ENCODE results near the gene KIF7. TPM values are rescaled to one million over a fixed set of nuclear protein-coding genes. Genes with fewer than 3 reads are reported as not detected.

KIF7 gene
- total and polyA plus RNA-seq, 2 of the 8 experiments (the other 6 are each of a cell fraction or from before 2014, with no cell fraction given), result 4.9 to 14.0 TPM

- H2AK5ac ChIP-seq (ENCODE audit: low read depth, low read length), result no peak overlapping the region
- H3K36me3 ChIP-seq (ENCODE audit: control insufficient read depth in 2 of 4, insufficient read depth in 4 of 4, low read length in 3 of 4), result no peaks in the 10 kb centered on the region
- H4K8ac ChIP-seq (ENCODE audit: extremely low read depth, insufficient read depth, low read length), result no peak overlapping the region
- 87% methylated on average over 12 of the region's 12 CpGs; no CpG with 5 or more reads in 1 of the 2 experiments for WGBS, 2 experiments (ENCODE audit: extremely low coverage in 1 of 2, insufficient coverage in 1 of 2, insufficient read length in 1 of 2, insufficient replicate concordance in 2 of 2, low coverage in 1 of 2, low lambda C conversion rate in 2 of 2, missing lambda C conversion rate in 1 of 2)
- no peak overlapping the region for H3K27ac ChIP-seq (ENCODE audit: low read depth, low read length)
- no peak overlapping the region for H4K5ac ChIP-seq (ENCODE audit: insufficient read length, low read depth, low read length)
- ChIA-PET POLR2A (ENCODE audit: partially characterized antibody) (interaction anchor here (1.1 to 1.5 kb wide), 2 partner anchors 23 to 96 kb away, joined by 3 read pairs; partner anchors contain the start of gene TICRR), CTCF (ENCODE audit: partially characterized antibody) (interaction anchor here (1.0 to 6.6 kb wide), 8 partner anchors 10 to 90 kb away, joined by 3 to 43 read pairs (median 12); partner anchors contain the start of genes PEX11A and WDR93)
- no peak overlapping the region for H3K9ac ChIP-seq (replicated peaks in 1 of 4; ENCODE audit: extremely low read depth in 1 of 4, low read depth in 3 of 4, low read length in 3 of 4)
- FAIRE-seq, result no peak
- no peak overlapping the region for H3K4ac ChIP-seq (replicated peaks; ENCODE audit: insufficient read length, low read depth, low read length)
- no peak overlapping the region for H2BK20ac ChIP-seq (ENCODE audit: low read length)
- no peak overlapping the region for H2BK5ac ChIP-seq (ENCODE audit: low read depth, low read length)
- no peaks in the 10 kb centered on the region for H3K23me2 ChIP-seq (ENCODE audit: low read depth, low read length)
- no peak overlapping the region for H3K4me2 ChIP-seq (ENCODE audit: insufficient read depth in 1 of 2, low read depth in 2 of 2, low read length in 2 of 2)
- no peak overlapping the region for H3K18ac ChIP-seq (ENCODE audit: extremely low read depth, low read length)
- H2BK15ac ChIP-seq (ENCODE audit: low read length), result no peak overlapping the region
- H4K20me1 ChIP-seq (replicated peaks in 1 of 2; ENCODE audit: control insufficient read depth in 1 of 2, insufficient read depth in 2 of 2, low read length in 2 of 2), result no peaks in the 10 kb centered on the region
- H3K9me3 ChIP-seq (ENCODE audit: insufficient read depth in 2 of 2, low read depth in 1 of 2, low read length in 1 of 2), result no peaks in the 10 kb centered on the region
- no peaks in the 10 kb centered on the region for H3K79me1 ChIP-seq (ENCODE audit: low read depth, low read length)
- no peak overlapping the region for H3K4me3 ChIP-seq (ENCODE audit: extremely low read depth in 1 of 4, insufficient read depth in 2 of 4, low read depth in 3 of 4, low read length in 4 of 4)
- no peak overlapping the region for H3K56ac ChIP-seq (replicated peaks; ENCODE audit: insufficient read length, low read depth, low read length)
- H2BK12ac ChIP-seq (ENCODE audit: low read depth, low read length), result peak overlapping the region; percentile 9; the same call in 1 of the 2 replicates
- no peak overlapping the region for H3K14ac ChIP-seq (ENCODE audit: insufficient read length)
- H4K91ac ChIP-seq (replicated peaks; ENCODE audit: insufficient read length, low read length), result no peak overlapping the region
- no peak for DNase-seq (ENCODE audit: low read depth in 1 of 2, low spot score in 2 of 2)
- H3K79me2 ChIP-seq (ENCODE audit: control insufficient read depth in 1 of 2, insufficient read depth in 2 of 2, low read length in 2 of 2), result no peaks in the 10 kb centered on the region
- peaks cover 0 to 8% (median 3%) of the 10 kb centered on the region in 4 experiments; a peak in 6 of 7 replicates for H3K4me1 ChIP-seq (replicated peaks in 1 of 4; ENCODE audit: control insufficient read depth in 3 of 4, insufficient read depth in 4 of 4, low read length in 3 of 4)
- H3K27me3 ChIP-seq (replicated peaks in 1 of 4; ENCODE audit: control insufficient read depth in 3 of 4, extremely low read depth in 1 of 4, insufficient read depth in 3 of 4, low read length in 3 of 4), result peaks cover 0 to 8% (median 2%) of the 10 kb centered on the region in 4 experiments; a peak in 3 of 7 replicates
- H3K23ac ChIP-seq (ENCODE audit: insufficient read length), result no peak overlapping the region
- no peak overlapping the region for H2BK120ac ChIP-seq (replicated peaks; ENCODE audit: low read depth, low read length)
- no peak overlapping the region for H2AFZ ChIP-seq (ENCODE audit: low read length)
- TF ChIP-seq SP2 (IDR thresholded peaks at IDR 0.05; ENCODE audit: low read length) (no peak), SUZ12 (IDR thresholded peaks at IDR 0.05; ENCODE audit: low read length) (no peak), JUN (IDR thresholded peaks at IDR 0.05; ENCODE audit: low read depth, low read length) (no peak), TEAD4 (IDR thresholded peaks at IDR 0.05; ENCODE audit: low read depth, low read length) (no peak), CBX8 (IDR thresholded peaks at IDR 0.05; ENCODE audit: borderline replicate concordance, low read depth, low read length) (no peak), ASH2L (IDR thresholded peaks at IDR 0.05; ENCODE audit: low read length) (no peak), KDM4A (IDR thresholded peaks at IDR 0.05; ENCODE audit: low read depth, low read length, severe bottlenecking) (no peak), POLR2A (IDR thresholded peaks at IDR 0.05; ENCODE audit: control extremely low read depth in 1 of 2, low read depth in 2 of 2, low read length in 2 of 2) (no peak), CREB1 (IDR thresholded peaks at IDR 0.05) (no peak), NANOG (IDR thresholded peaks at IDR 0.05; ENCODE audit: insufficient read depth, low read depth, low read length, poor library complexity, severe bottlenecking) (no peak)
- TF ChIP-seq, protein P1, sequence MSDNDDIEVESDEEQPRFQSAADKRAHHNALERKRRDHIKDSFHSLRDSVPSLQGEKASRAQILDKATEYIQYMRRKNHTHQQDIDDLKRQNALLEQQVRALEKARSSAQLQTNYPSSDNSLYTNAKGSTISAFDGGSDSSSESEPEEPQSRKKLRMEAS (IDR thresholded peaks at IDR 0.05), result no peak
- TF ChIP-seq, protein P2, sequence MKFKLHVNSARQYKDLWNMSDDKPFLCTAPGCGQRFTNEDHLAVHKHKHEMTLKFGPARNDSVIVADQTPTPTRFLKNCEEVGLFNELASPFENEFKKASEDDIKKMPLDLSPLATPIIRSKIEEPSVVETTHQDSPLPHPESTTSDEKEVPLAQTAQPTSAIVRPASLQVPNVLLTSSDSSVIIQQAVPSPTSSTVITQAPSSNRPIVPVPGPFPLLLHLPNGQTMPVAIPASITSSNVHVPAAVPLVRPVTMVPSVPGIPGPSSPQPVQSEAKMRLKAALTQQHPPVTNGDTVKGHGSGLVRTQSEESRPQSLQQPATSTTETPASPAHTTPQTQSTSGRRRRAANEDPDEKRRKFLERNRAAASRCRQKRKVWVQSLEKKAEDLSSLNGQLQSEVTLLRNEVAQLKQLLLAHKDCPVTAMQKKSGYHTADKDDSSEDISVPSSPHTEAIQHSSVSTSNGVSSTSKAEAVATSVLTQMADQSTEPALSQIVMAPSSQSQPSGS (IDR thresholded peaks at IDR 0.05; ENCODE audit: low read length), result no peak
These were observed 15.8 kb upstream of the KIF7 start for GRCh38 chr15:89670971-89671560.
